ENCODE measurements around the gene TCERG1L.

- TF ChIP-seq CTCF (IDR thresholded peaks at IDR 0.05; ENCODE audit: insufficient read depth, low read length) = no peak
- TF ChIP-seq POLR2AphosphoS5 (IDR thresholded peaks at IDR 0.05; ENCODE audit: low read depth) = no peak
- TF ChIP-seq REST (IDR thresholded peaks at IDR 0.05; ENCODE audit: insufficient replicate concordance, low read depth) = no peak
- no peak for TF ChIP-seq GABPA (IDR thresholded peaks at IDR 0.05; ENCODE audit: low read depth)
- TF ChIP-seq SPI1 (IDR thresholded peaks at IDR 0.05; ENCODE audit: borderline replicate concordance, low read depth) = no peak
These were observed 130.6 kb downstream of the TCERG1L start for GRCh38 chr10:131180740-131181415.
